Lower leg skin (tissue), 4 donors: ENCODE results near the gene LMF2. TPM values are rescaled to one million over a fixed set of nuclear protein-coding genes. Genes with fewer than 3 reads are reported as not detected.

Source experiments
- DNase-seq, 2 donors: peaks; one replicate each; pipeline ENCODE4 v3.0.0-alpha.2; 2019; ENCODE audit warnings: low spot score in 2 of 2
- H3K4me3 ChIP-seq: fragments of 200-600 bp; sonication (generic); 2 replicates; pipeline ENCODE4 v1.5.1; 2017; ENCODE audit warnings: mild to moderate bottlenecking, low read depth; ENCODE audit not compliant: poor library complexity, severe bottlenecking
- CTCF ChIP-seq, 3 donors: fragments of 450-650 bp; IDR thresholded peaks; one replicate each; pipeline ENCODE4 v1.5.1; 2016; ENCODE audit warnings: antibody characterized with exemption in 3 of 3, mild to moderate bottlenecking in 3 of 3, moderate library complexity in 2 of 3
- POLR2A ChIP-seq, 2 donors: fragments of 450-650 bp; IDR thresholded peaks; one replicate each; pipeline ENCODE4 v1.6.1; 2016 to 2017; ENCODE audit warnings: antibody characterized with exemption in 2 of 2, mild to moderate bottlenecking in 1 of 2, moderate library complexity in 1 of 2
- WGBS, 2 donors: methylation state at CpG; one replicate each; pipeline ENCODE4 v1.1.5; 2018; 5-methylcytosine and 5-hydroxymethylcytosine counted together
- intact Hi-C: fragments of 100-400 bp; cut with DNase I; formaldehyde crosslinking; loops from one replicate; pipeline ENCODE4 v1.15.0; 2023; ENCODE audit warnings: low total_unique reads
- total RNA-seq, 4 donors: library from RNA; depleted of rRNA; stranded (reverse); fragments of >200 nt; gene quantifications; one replicate each; pipeline ENCODE4 v1.1.0, GENCODE V29; 2016

Gene LMF2
- total RNA-seq, 4 donors from 2014 or later = 34.8 to 47.2 (median 38.8) TPM

GRCh38 chr22:50548921-50549790, 41.7 kb upstream of the LMF2 start:
- 80 to 84% methylated on average over 37 to 41 of the region's 68 CpGs for WGBS, 2 donors
- intact Hi-C loops = no loop called here
- DNase-seq = no peak
- no peak overlapping the region for H3K4me3 ChIP-seq
- no peak for TF ChIP-seq POLR2A (IDR thresholded peaks at IDR 0.05)
- no peak for TF ChIP-seq CTCF (IDR thresholded peaks at IDR 0.05)

- DNase-seq = no peak
- intact Hi-C loops = no loop called here
- WGBS, 2 donors = 27 to 58% methylated on average over 7 to 26 of the region's 56 CpGs
- TF ChIP-seq CTCF (IDR thresholded peaks at IDR 0.05) (no peak), POLR2A (IDR thresholded peaks at IDR 0.05) (no peak)
- no peak overlapping the region for H3K4me3 ChIP-seq
Measured at GRCh38 chr22:50548040-50548920, 40.8 kb upstream of the LMF2 start.

- H3K4me3 ChIP-seq = no peak overlapping the region
- TF ChIP-seq CTCF (IDR thresholded peaks at IDR 0.05) = no peak
- no peak for TF ChIP-seq POLR2A (IDR thresholded peaks at IDR 0.05)
- intact Hi-C loops = no loop called here
- 38 to 51% methylated on average over 24 to 34 of the region's 35 CpGs for WGBS, 2 donors
- no peak for DNase-seq
Measured at GRCh38 chr22:50547263-50547985, 39.9 kb upstream of the LMF2 start.

GRCh38 chr22:50546326-50547262, 39.1 kb upstream of the LMF2 start:
- intact Hi-C loops = no loop called here
- H3K4me3 ChIP-seq = no peak overlapping the region
- 72 to 73% methylated on average over 39 to 77 of the region's 78 CpGs for WGBS, 2 donors
- DNase-seq = no peak
- TF ChIP-seq CTCF (IDR thresholded peaks at IDR 0.05) (no peak), POLR2A (IDR thresholded peaks at IDR 0.05) (no peak)
